Measurements from ENCODE around the gene GON4L. TPM values are rescaled to one million over a fixed set of nuclear protein-coding genes. Genes with fewer than 3 reads are reported as not detected.

GON4L gene
- total RNA-seq, 1 experiment from 2014 or later = 25.8 TPM

DNA sequence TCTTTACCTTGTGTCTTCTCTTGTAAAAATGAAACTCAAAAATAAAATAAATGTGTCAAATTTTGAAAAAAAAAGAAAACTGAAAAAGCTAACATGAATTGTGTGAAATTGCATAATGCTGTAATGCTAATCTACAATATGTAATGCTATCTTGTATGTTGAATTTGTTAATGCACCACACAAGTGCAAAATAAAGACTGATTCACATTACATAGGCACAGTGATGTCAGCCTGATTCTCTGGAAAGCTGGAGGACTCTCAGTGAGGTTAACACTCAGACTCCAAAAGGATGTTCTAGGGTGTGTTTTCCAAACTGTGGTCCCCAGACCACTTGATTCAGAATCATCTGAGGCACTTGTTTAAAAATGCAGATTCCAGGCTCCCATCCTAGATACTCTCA, 28.0 kb upstream of the GON4L start:
- peaks cover 14% of the 10 kb centered on the region for H3K4me1 ChIP-seq

DNA sequence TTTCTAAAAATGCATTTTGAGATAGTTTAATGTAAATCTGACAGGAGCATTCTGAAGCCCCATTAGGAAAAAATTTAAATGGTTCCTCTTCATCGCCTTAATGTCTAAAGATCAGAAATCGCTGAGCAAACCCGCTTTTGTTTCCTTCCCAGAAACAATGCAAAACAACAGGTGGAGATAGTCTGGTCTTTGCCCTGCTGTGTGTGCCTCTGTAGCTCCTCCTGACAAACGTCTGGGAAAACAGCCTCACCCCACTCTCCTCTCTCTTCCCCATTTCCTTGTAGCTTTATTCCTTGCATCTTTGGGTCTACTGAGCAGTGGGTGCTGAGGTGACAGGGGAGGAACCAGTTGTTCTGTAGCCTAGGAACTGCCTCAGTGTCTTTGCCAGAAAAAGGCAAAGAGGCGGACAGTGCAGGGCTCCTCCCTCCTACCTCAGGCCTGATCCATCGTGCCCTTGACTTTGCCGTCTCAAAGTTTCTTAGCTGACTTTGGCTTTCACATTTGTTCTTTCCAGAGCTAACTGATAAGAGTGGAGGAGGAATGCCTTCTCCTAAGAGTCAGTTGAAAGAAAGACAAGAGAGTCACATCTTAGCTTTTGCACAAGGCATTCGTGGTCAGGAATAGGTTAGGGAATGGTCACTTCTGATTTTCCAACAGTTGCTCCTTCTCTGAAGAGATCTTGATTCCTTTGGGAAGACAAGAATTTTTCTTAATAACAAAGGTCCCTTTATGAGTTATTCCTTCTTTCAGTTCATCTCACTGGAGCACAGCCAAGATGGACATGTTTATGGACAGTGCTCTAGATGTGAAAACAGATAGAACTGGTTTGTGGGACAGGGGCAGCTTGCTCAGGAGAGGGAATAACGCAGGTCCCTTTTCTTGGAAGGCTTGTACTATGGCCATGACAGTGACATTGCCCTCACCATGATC, 27.3 kb upstream of the GON4L start:
- Histone ChIP-seq H3K4me3 (peak overlapping the region; percentile 0; the same call in 1 of the 2 replicates), H3K27me3 (no peaks in the 10 kb centered on the region), H3K4me1 (peaks cover 14% of the 10 kb centered on the region), H3K9me3 (replicated peaks) (no peaks in the 10 kb centered on the region), H3K27ac (peak overlapping the region; percentile 27), H3K36me3 (no peaks in the 10 kb centered on the region)
- peak; percentile 8 to 49 for DNase-seq

More for the DNA sequence above, 28.0 kb upstream of the GON4L start:
- H3K9me3 ChIP-seq (replicated peaks) = no peaks in the 10 kb centered on the region
- DNase-seq = no peak
- no peak overlapping the region for H3K4me3 ChIP-seq
- H3K36me3 ChIP-seq = no peaks in the 10 kb centered on the region
- H3K27me3 ChIP-seq = no peaks in the 10 kb centered on the region
- no peak overlapping the region; the same call in 1 of the 2 replicates for H3K27ac ChIP-seq

DNA sequence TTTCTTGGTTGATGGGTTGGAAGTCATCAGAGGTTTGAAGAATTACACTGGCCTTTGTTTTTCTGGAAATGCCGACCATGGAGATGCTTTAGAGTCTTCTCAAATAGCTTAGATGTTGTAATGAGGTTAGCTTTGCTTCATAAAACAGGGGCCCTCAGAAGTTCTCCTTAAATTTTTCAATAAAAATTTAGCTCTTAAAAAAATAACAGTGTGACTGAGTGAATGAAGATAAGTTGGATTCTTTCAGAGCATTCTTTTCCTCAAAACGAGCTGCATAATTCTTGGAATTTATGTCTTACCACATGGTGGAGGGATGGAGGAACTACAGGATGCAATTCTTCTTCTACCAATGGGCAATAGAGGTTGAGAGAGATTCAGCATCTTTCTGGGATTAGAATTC, 25.8 kb upstream of the GON4L start:
- peaks cover 14% of the 10 kb centered on the region for H3K4me1 ChIP-seq
- H3K9me3 ChIP-seq (replicated peaks) = no peaks in the 10 kb centered on the region
- no peak for DNase-seq
- no peak overlapping the region for H3K4me3 ChIP-seq
- no peaks in the 10 kb centered on the region for H3K36me3 ChIP-seq
- H3K27ac ChIP-seq = no peak overlapping the region
- H3K27me3 ChIP-seq = no peaks in the 10 kb centered on the region

DNA sequence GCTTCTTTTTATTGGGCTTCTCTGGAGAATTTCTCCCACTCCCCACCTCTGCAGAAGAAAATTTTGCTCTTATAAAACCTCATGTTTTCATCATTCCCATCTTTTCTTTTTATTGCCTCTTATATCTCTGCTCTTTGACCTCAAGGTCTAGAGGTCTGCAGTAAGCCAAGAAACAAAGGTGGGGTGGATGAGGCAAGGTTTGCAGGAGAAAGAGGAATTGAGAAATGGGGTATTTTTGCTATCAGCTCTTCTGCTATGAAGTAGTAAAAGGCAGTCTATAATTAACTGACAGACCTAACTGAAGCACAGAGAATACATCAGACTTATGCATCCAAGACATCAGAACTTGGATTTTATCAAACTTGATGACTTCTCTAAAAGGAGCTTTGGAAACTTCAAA, 25.2 kb upstream of the GON4L start:
- Histone ChIP-seq H3K9me3 (replicated peaks) (no peaks in the 10 kb centered on the region), H3K36me3 (no peaks in the 10 kb centered on the region), H3K27ac (no peak overlapping the region), H3K4me3 (no peak overlapping the region), H3K27me3 (no peaks in the 10 kb centered on the region), H3K4me1 (peaks cover 14% of the 10 kb centered on the region)
- no peak for DNase-seq

DNA sequence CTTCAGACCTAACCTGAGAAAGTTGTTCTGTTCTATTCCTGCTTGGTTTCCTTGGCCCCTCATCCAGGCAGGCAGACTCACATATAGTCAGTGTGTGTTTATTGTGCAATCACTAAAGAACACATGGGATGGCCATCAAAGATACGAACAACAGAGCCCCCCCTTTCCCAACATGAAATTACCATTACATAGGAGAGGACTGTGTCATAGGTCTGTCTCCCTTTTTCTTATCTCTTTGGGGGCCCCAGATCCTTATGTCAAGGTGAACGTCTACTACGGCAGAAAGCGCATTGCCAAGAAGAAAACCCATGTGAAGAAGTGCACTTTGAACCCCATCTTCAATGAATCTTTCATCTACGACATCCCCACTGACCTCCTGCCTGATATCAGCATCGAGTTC, 23.9 kb upstream of the GON4L start:
- no peaks in the 10 kb centered on the region for H3K27me3 ChIP-seq
- DNase-seq = no peak
- H3K4me1 ChIP-seq = peaks cover 14% of the 10 kb centered on the region
- H3K27ac ChIP-seq = no peak overlapping the region
- H3K36me3 ChIP-seq = no peaks in the 10 kb centered on the region
- H3K4me3 ChIP-seq = no peak overlapping the region
- no peaks in the 10 kb centered on the region for H3K9me3 ChIP-seq (replicated peaks)

DNA sequence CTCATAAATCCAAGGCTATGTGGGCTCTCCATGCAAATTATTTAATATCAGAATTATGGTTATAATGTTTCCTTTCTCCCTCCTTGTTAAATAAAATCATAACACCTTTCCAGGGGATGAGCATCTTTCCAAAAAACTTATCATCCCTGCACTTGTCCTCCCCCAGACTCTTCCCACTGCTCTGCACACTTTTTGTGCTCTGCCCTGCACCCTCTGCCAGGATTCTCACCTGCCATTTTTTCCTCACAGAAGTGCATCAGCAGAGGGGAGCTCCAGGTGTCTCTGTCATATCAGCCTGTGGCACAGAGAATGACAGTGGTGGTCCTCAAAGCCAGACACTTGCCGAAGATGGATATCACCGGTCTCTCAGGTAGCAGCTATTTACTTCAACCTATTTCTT, 23.2 kb upstream of the GON4L start:
- H3K4me3 ChIP-seq = no peak overlapping the region
- no peak overlapping the region for H3K27ac ChIP-seq

DNA sequence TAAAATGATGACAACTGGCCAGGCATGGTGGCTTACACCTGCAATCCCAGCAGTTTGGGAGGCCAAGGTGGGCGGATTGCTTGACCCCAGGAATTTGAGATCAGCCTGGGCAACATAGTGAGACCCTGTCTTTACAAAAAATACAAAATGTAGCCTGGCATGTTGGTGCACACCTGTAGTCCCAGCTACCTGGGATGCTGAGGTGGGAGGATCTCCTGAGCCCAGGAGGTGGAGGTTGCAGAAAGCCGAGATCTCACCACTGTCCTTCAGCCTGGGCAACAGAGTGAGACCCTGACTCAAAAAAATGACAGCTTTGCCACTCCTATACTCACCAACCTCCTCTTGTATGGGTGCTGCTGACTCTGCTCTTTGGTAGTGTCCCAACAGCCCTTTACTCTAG, 20.9 kb upstream of the GON4L start:
- Histone ChIP-seq H3K4me1 (no peaks in the 10 kb centered on the region), H3K4me3 (no peak overlapping the region), H3K27me3 (no peaks in the 10 kb centered on the region), H3K27ac (no peak overlapping the region), H3K36me3 (no peaks in the 10 kb centered on the region), H3K9me3 (replicated peaks) (no peaks in the 10 kb centered on the region)
- no peak for DNase-seq

More for the DNA sequence above, 23.2 kb upstream of the GON4L start:
- no peaks in the 10 kb centered on the region for H3K27me3 ChIP-seq
- H3K4me1 ChIP-seq = peaks cover 14% of the 10 kb centered on the region
- H3K9me3 ChIP-seq (replicated peaks) = no peaks in the 10 kb centered on the region
- no peaks in the 10 kb centered on the region for H3K36me3 ChIP-seq
- no peak for DNase-seq

DNA sequence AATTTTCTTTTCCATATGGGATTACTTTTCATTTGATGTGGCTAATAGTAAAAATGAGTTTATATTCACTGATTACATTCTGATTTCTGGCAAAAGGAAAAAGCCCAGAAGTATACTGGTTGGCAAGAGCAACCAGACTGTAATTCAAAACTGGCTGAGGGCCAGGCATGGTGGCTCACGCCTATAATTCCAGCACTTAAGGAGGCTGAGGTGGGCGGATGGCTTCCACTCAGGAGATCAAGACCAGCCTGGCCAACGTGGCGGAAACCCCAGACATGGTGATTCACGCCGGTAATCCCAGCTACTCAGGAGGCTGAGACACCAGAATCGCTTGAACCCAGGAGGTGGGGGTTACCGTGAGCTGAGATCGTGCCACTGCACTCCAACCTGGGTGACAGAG, 16.8 kb upstream of the GON4L start:
- Histone ChIP-seq H3K4me3 (no peak overlapping the region), H3K36me3 (no peaks in the 10 kb centered on the region), H3K9me3 (replicated peaks) (no peaks in the 10 kb centered on the region), H3K27ac (no peak overlapping the region), H3K27me3 (no peaks in the 10 kb centered on the region), H3K4me1 (no peaks in the 10 kb centered on the region)
- DNase-seq = no peak

DNA sequence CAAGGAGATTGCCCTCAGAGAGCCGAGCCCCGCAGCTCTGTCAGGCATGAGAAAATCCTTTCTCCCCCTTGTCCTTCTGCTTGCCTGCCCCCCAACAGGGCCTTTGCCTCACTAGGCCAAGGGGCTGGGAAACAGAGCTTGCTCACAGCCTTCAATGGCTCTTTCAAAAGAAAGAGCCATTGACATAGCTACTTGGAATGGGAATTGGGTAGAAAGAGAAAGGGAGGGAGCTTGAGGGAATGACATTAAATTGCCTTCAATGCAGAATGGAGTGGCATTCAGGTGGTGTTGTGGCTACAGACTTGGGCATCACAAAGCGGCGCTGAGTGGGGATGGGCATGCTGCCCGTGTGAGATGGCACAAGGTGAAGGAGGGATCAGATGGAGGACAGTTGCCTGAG, 15.5 kb upstream of the GON4L start:
- no peak overlapping the region for H3K4me3 ChIP-seq
- no peaks in the 10 kb centered on the region for H3K27me3 ChIP-seq
- H3K4me1 ChIP-seq = no peaks in the 10 kb centered on the region
- H3K9me3 ChIP-seq (replicated peaks) = no peaks in the 10 kb centered on the region
- no peaks in the 10 kb centered on the region for H3K36me3 ChIP-seq
- H3K27ac ChIP-seq = no peak overlapping the region
- no peak for DNase-seq

DNA sequence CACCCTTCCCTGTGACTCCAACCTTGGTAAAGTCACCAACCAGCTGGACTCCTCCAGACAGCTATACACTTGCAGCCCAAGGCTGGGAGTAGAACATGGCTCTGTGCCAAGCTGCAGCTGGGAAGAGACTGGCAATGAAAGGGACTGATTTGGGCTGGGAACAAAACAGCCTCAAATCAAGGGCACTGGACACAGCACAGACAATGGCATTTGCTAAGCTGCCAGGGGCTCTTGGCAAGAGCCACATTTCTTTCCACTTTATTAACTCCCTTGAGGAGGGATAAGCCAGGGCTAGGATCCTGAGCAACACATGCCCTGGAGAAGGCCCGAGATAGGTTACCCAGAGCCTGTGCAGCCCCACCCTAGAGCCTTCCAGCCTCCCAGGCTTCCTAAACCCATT, 14.4 kb upstream of the GON4L start:
- peak; percentile 39 to 53 for DNase-seq
- Histone ChIP-seq H3K27ac (no peak overlapping the region), H3K9me3 (replicated peaks) (no peaks in the 10 kb centered on the region)

DNA sequence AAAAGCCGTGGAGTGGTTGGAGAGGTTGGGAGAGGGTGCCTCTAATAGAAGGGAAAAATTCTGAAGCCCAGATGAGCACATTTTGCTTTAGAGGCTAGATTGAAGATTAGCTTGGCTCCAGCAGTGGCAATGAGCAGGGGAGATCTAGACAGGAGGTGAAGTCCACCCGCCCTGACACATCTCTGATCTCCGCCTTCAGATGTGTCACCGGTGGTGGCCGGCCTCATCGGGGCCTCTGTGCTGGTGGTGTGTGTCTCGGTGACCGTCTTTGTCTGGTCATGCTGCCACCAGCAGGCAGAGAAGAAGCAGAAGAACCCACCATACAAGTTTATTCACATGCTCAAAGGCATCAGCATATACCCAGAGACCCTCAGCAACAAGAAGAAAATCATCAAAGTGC, 10.8 kb upstream of the GON4L start:
- no peak overlapping the region for H3K27ac ChIP-seq
- H3K4me3 ChIP-seq = no peak overlapping the region
- no peaks in the 10 kb centered on the region for H3K27me3 ChIP-seq
- no peaks in the 10 kb centered on the region for H3K9me3 ChIP-seq (replicated peaks)
- H3K4me1 ChIP-seq = no peaks in the 10 kb centered on the region
- no peak for DNase-seq
- H3K36me3 ChIP-seq = no peaks in the 10 kb centered on the region

More for the DNA sequence above, 14.4 kb upstream of the GON4L start:
- Histone ChIP-seq H3K27me3 (no peaks in the 10 kb centered on the region), H3K36me3 (no peaks in the 10 kb centered on the region), H3K4me3 (no peak overlapping the region), H3K4me1 (no peaks in the 10 kb centered on the region)

DNA sequence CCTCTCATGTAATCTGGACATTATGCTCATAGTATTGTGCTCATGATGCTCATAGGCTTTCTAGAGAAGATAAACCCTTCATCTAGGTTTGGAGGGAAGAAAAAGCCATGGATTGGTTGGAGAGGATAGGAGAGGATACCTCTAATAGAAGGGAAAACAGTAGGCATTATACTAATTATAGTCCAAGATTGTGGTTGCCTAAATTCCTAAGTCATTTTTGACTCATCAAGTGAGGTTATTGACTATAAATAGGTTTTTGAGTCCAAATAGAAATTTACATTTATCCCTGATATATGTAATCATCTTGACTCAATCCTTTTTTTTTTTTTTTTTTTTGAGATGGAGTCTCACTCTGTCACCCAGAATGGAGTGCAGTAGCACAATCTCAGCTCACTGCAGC, 7.4 kb upstream of the GON4L start:
- Histone ChIP-seq H3K27ac (no peak overlapping the region), H3K36me3 (no peaks in the 10 kb centered on the region), H3K9me3 (replicated peaks) (no peaks in the 10 kb centered on the region), H3K4me1 (peaks cover 7% of the 10 kb centered on the region), H3K4me3 (no peak overlapping the region), H3K27me3 (no peaks in the 10 kb centered on the region)
- DNase-seq = no peak

DNA sequence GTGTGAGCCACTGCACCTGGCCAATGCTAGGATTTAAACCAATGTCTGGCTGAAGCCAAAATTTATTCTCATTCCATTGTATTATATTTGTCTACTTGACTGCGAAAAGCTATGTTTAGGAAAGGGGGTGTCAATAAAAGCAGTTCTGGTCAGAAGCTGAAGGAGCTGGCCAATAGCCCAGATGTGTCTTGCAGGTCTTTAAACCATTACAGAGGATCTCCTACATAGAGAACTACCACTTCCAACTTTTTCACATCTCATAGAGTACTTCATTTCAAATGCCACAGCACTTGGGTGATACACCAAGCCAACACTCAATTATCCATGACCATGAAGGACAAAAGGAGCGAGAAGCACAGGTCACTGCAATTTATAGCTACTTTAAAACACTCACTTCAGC, 4.9 kb upstream of the GON4L start:
- no peak for DNase-seq

DNA sequence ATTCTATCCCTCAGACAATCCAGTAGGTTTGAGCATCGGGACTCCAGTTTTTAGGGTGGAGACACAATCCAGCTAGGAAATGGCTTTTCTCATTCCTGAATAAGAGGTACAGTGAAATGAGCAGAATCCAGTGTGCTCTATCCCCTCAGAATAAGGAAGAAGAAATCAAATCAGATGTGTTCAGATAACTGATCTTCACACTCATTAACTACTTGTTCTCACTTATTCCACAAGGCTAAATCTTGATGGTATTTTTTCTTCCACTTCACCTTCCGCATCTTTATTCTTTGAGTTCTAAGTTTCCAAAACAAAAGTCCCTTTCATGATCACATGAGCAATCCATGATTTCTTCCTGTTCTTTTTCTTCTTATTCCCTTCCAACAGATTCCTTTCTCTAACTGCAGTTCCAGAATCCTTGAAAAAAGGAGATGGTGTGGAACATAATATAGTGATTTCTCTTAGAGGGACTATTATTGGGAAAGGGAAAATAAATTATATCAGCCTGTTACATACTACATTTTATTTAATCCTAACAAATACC, 4.0 kb upstream of the GON4L start:
- peak overlapping the region; percentile 88 for H3K27ac ChIP-seq
- peak overlapping the region; percentile 60 for H3K4me3 ChIP-seq

More for the DNA sequence above, 4.9 kb upstream of the GON4L start:
- Histone ChIP-seq H3K4me3 (no peak overlapping the region), H3K27ac (no peak overlapping the region), H3K27me3 (no peaks in the 10 kb centered on the region), H3K36me3 (no peaks in the 10 kb centered on the region), H3K9me3 (replicated peaks) (no peaks in the 10 kb centered on the region), H3K4me1 (peaks cover 10% of the 10 kb centered on the region)

More for the DNA sequence above, 4.0 kb upstream of the GON4L start:
- DNase-seq = no peak
- H3K9me3 ChIP-seq (replicated peaks) = no peaks in the 10 kb centered on the region
- H3K27me3 ChIP-seq = no peaks in the 10 kb centered on the region
- H3K4me1 ChIP-seq = peaks cover 10% of the 10 kb centered on the region
- H3K36me3 ChIP-seq = no peaks in the 10 kb centered on the region
